OCI-LY3 (cell line): ENCODE data around the gene NSG2.

Source experiments
- H2AFZ ChIP-seq: fragments of 200-600, 300-600 bp; shearing (Covaris generic); 2 replicates; pipeline ENCODE4 v1.6.0; 2014; ENCODE audit warnings: antibody characterized with exemption, low read depth, low read length
- H3K27ac ChIP-seq: fragments of 200-600, 300-600 bp; sonication (generic); 2 replicates; pipeline ENCODE4 v1.5.1; 2014; ENCODE audit warnings: mild to moderate bottlenecking, low read length, moderate library complexity, mixed read lengths
- H3K27me3 ChIP-seq: fragments of 200-600, 300-600 bp; sonication (generic); 2 replicates; pipeline ENCODE4 v1.6.1; 2014; ENCODE audit warnings: low read depth, low read length, mixed read lengths
- H3K36me3 ChIP-seq: fragments of 200-600, 300-600 bp; sonication (generic); replicated peaks from 2 replicates; pipeline ENCODE3; 2014; ENCODE audit warnings: low read depth, low read length, mixed read lengths
- H3K4me1 ChIP-seq: fragments of 300-600, 200-600 bp; sonication (generic); 2 replicates; pipeline ENCODE4 v1.6.1; 2014; ENCODE audit warnings: low read length, mixed read lengths
- H3K4me2 ChIP-seq: fragments of 200-600, 300-600 bp; sonication (generic); 2 replicates; pipeline ENCODE4 v1.6.1; 2014; ENCODE audit warnings: low read length, mixed read lengths
- H3K4me3 ChIP-seq: fragments of 300-600, 200-600 bp; sonication (generic); 2 replicates; pipeline ENCODE4 v1.5.1; 2014; ENCODE audit warnings: antibody characterized with exemption, mild to moderate bottlenecking, low read length, moderate library complexity
- H3K79me2 ChIP-seq: fragments of 300-600, 200-600 bp; shearing (Covaris generic); 2 replicates; pipeline ENCODE4 v1.6.1; 2014; ENCODE audit warnings: mild to moderate bottlenecking, low read length, mixed read lengths
- H3K9ac ChIP-seq: fragments of 300-600, 200-600 bp; shearing (Covaris generic); 2 replicates; pipeline ENCODE4 v1.6.0; 2014; ENCODE audit warnings: mild to moderate bottlenecking, low read length, moderate library complexity
- H3K9me3 ChIP-seq: fragments of 200-600, 300-600 bp; shearing (Covaris generic); 2 replicates; pipeline ENCODE4 v1.6.1; 2014; ENCODE audit warnings: low read length, mixed read lengths; ENCODE audit not compliant: insufficient read depth
- H4K20me1 ChIP-seq: fragments of 200-600, 300-600 bp; sonication (generic); 2 replicates; pipeline ENCODE4 v1.6.1; 2016; ENCODE audit warnings: low read length, mixed read lengths; ENCODE audit not compliant: insufficient read depth
- EZH2phosphoT487 ChIP-seq: fragments of 200-600 bp; shearing (Covaris generic); IDR thresholded peaks from 2 replicates; pipeline ENCODE4 v1.6.1; 2018; ENCODE audit warnings: antibody characterized with exemption, mixed run types, low read depth
- TF ChIP-seq, protein P1 (sequence below): fragments of 200-600, 300-600 bp; sonication (generic); IDR thresholded peaks from 2 replicates; pipeline ENCODE4 v1.5.1; 2014; ENCODE audit warnings: antibody characterized with exemption, low read length, low read depth

The NSG2 gene

DNA sequence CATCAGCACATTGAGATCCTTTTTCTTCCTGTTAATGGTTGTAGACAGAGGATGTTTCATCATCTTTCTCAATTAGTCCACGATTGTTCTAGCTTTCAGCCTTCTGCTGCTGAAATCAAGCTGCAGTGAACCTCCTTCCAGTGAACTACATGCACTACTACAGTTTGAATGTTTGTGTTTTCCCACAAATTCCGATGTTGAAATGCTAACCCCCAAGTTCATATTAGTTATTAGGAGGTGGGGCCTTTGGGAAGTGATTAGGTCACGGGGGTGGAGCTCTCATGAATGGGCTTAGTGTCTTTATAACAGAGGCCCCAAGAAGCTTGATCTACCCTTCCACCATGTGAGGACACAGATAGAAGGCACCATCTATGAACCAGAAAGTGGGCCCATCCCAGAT, 32.9 kb downstream of the NSG2 start:
- no peak overlapping the region for H3K9ac ChIP-seq
- peaks cover 10% of the 10 kb centered on the region; the same call in 1 of the 2 replicates for H3K27me3 ChIP-seq
- H3K9me3 ChIP-seq, result no peaks in the 10 kb centered on the region
- H3K4me3 ChIP-seq, result no peak overlapping the region
- no peaks in the 10 kb centered on the region for H3K36me3 ChIP-seq
- no peak overlapping the region for H3K4me2 ChIP-seq
- no peak overlapping the region for H2AFZ ChIP-seq
- no peaks in the 10 kb centered on the region for H3K79me2 ChIP-seq
- no peak overlapping the region for H3K27ac ChIP-seq
- TF ChIP-seq, protein P1, sequence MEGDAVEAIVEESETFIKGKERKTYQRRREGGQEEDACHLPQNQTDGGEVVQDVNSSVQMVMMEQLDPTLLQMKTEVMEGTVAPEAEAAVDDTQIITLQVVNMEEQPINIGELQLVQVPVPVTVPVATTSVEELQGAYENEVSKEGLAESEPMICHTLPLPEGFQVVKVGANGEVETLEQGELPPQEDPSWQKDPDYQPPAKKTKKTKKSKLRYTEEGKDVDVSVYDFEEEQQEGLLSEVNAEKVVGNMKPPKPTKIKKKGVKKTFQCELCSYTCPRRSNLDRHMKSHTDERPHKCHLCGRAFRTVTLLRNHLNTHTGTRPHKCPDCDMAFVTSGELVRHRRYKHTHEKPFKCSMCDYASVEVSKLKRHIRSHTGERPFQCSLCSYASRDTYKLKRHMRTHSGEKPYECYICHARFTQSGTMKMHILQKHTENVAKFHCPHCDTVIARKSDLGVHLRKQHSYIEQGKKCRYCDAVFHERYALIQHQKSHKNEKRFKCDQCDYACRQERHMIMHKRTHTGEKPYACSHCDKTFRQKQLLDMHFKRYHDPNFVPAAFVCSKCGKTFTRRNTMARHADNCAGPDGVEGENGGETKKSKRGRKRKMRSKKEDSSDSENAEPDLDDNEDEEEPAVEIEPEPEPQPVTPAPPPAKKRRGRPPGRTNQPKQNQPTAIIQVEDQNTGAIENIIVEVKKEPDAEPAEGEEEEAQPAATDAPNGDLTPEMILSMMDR, result no peak
- no peak for TF ChIP-seq EZH2phosphoT487
- no peaks in the 10 kb centered on the region for H3K4me1 ChIP-seq
- no peaks in the 10 kb centered on the region for H4K20me1 ChIP-seq

DNA sequence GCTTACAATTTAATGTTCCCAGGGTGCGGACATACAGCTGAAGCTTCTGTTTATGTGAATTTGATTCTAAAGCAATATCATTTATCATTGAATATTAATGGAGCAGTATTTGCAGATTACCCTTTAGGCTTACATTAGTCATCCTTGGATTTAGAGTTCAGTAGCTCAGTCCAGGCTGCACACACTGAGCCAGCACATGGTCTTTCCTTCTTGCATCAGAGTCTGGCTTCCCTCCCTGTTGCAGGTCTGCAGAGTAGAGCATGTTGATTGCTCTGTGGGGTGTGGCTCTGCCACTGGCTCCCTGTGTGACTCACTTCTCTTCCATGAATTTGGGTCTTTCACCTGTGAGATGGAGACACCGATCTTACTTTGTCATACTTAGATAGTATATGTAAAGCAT, 36.8 kb downstream of the NSG2 start:
- Histone ChIP-seq H3K9ac (no peak overlapping the region), H3K27me3 (peaks cover 10% of the 10 kb centered on the region; the same call in 1 of the 2 replicates), H2AFZ (no peak overlapping the region), H3K79me2 (no peaks in the 10 kb centered on the region), H3K4me1 (no peaks in the 10 kb centered on the region), H3K4me2 (no peak overlapping the region), H3K27ac (no peak overlapping the region), H4K20me1 (no peaks in the 10 kb centered on the region), H3K4me3 (no peak overlapping the region), H3K9me3 (no peaks in the 10 kb centered on the region), H3K36me3 (no peaks in the 10 kb centered on the region)
- TF ChIP-seq, protein P1, result no peak
- no peak for TF ChIP-seq EZH2phosphoT487

DNA sequence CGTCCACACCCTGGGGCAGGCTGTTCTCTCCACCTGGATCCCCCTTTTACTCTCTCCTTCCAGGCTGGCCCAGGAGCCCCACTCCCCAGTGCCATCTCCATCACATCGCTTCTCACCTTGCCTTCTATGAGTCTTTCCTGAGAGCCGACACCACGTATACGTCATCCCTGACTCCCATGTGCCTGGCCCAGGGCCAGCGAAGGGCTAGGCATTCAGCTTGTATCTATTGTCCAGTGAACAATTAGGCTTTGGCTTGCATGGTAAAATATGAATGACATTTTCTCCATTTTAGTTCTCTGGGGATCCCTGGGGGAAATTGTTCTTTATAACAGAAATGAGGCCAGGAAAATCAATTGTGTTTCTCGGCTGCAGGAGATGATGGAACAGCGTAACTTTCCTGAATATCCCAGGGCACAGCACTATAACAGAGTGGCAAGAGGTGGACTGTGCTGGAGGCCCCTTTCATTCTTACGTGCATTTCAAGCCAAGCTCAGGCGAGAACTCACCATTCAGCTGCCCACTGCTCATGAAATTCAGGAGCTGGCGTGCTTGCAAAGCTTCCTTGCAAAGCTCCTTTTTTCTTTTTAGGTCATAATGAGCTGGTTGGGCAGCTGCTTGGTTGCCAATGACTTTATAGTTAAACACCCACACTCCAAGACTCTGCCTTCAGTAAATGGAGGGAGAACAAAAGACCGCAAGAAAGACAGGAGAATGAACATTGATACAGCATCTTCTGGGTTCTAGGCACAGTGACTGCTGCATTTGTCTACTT, 37.7 kb downstream of the NSG2 start:
- H2AFZ ChIP-seq, result no peak overlapping the region
- no peaks in the 10 kb centered on the region for H3K79me2 ChIP-seq
- TF ChIP-seq, protein P1, result no peak
- no peak for TF ChIP-seq EZH2phosphoT487
- no peaks in the 10 kb centered on the region for H3K9me3 ChIP-seq
- H3K27me3 ChIP-seq, result peaks cover 16% of the 10 kb centered on the region
- no peak overlapping the region for H3K4me2 ChIP-seq
- no peak overlapping the region for H3K27ac ChIP-seq
- H3K36me3 ChIP-seq, result no peaks in the 10 kb centered on the region
- no peak overlapping the region for H3K4me3 ChIP-seq
- no peaks in the 10 kb centered on the region for H4K20me1 ChIP-seq
- H3K9ac ChIP-seq, result no peak overlapping the region
- H3K4me1 ChIP-seq, result no peaks in the 10 kb centered on the region

DNA sequence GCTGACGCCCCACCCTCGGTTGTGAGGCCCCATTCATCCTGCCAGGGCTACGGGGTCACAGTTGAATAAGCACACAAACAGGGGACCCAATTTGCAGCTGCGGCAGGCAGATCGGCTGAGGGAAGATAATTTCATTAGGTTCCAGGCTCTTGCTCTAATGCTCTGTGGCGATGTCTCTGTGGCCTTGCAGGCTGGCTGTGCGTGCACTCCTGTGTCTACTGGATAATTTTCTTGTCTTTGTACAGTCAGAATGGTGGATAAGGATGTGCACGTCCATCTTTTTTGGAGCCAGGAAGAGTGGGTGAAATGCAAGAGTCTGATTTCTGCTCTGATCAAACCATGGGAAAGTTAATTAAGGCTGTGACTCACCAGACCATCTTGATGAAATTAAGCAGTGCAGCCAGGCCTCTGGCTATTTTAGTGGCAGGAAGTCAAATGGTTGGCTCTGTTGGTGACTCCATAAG, 39.2 kb downstream of the NSG2 start:
- no peak for TF ChIP-seq EZH2phosphoT487
- TF ChIP-seq, protein P1, result no peak
- Histone ChIP-seq H2AFZ (no peak overlapping the region), H4K20me1 (no peaks in the 10 kb centered on the region)

More for the DNA sequence above, 39.2 kb downstream of the NSG2 start:
- H3K27me3 ChIP-seq, result peaks cover 28% of the 10 kb centered on the region
- H3K36me3 ChIP-seq, result no peaks in the 10 kb centered on the region
- H3K9me3 ChIP-seq, result no peaks in the 10 kb centered on the region
- H3K4me1 ChIP-seq, result no peaks in the 10 kb centered on the region
- H3K9ac ChIP-seq, result no peak overlapping the region
- H3K4me3 ChIP-seq, result no peak overlapping the region
- no peaks in the 10 kb centered on the region for H3K79me2 ChIP-seq
- no peak overlapping the region for H3K27ac ChIP-seq
- no peak overlapping the region for H3K4me2 ChIP-seq
